WTC11 (cell line): ENCODE measurements around the gene TPSAB1. TPM values are rescaled to one million over a fixed set of nuclear protein-coding genes. Genes with fewer than 3 reads are reported as not detected.

ENCODE experiments used
- ATAC-seq: fragments of 200-7000 bp; cut with Tn5 transposase; 2 replicates; pipeline ENCODE4 v1.10.0; 2021; ENCODE audit warnings: mild to moderate bottlenecking, moderate library complexity
- CTCF ChIA-PET: fragments of 300-600 bp; sonication (Branson Sonifier 250); formaldehyde crosslinking; loops from one replicate; lab custom pipeline; 2021; ENCODE audit warnings: antibody characterized with exemption; lab: Charles Lee
- POLR2A ChIA-PET: fragments of 350-600 bp; sonication (Branson Sonifier 250); formaldehyde crosslinking; loops from one replicate; lab custom pipeline; 2021; ENCODE audit warnings: antibody characterized with exemption; lab: Charles Lee
- DNase-seq: peaks from one replicate; pipeline ENCODE4 v3.0.0; 2021; ENCODE audit warnings: low spot score
- H3K27ac Mint-ChIP-seq: 2 replicates; pipeline ENCODE4 v1.8.0; 2021; ENCODE audit warnings: mixed read lengths
- H3K27me3 Mint-ChIP-seq: 2 replicates; pipeline ENCODE4 v1.8.0; 2021; ENCODE audit warnings: low read depth, mild to moderate bottlenecking, moderate library complexity, mixed read lengths
- H3K36me3 Mint-ChIP-seq: 2 replicates; pipeline ENCODE4 v1.8.0; 2021; ENCODE audit warnings: mixed read lengths
- H3K4me1 Mint-ChIP-seq: 2 replicates; pipeline ENCODE4 v1.8.0; 2022; ENCODE audit warnings: mixed read lengths
- H3K4me3 Mint-ChIP-seq: 2 replicates; pipeline ENCODE4 v1.8.0; 2021; ENCODE audit warnings: mild to moderate bottlenecking, moderate library complexity, mixed read lengths
- H3K9me3 Mint-ChIP-seq: 2 replicates; pipeline ENCODE4 v1.8.0; 2021; ENCODE audit warnings: mixed read lengths
- CREM ChIP-seq: sonication (generic); formaldehyde crosslinking; IDR thresholded peaks from 2 replicates; pipeline ENCODE4 v1.8.1; 2022; ENCODE audit warnings: mild to moderate bottlenecking, missing genetic modification reagents, moderate library complexity
- CTCF ChIP-seq: fragments of 200-600 bp; IDR thresholded peaks from 2 replicates; pipeline ENCODE4 v1.8.0; 2022; ENCODE audit warnings: antibody characterized with exemption
- EMX1 ChIP-seq: fragments of 250-450 bp; sonication (Bioruptor Pico); IDR thresholded peaks from 2 replicates; pipeline ENCODE4 v1.8.0; 2021; ENCODE audit warnings: mild to moderate bottlenecking
- MXD4 ChIP-seq: fragments of 250-450 bp; sonication (Bioruptor Pico); IDR thresholded peaks from 2 replicates; pipeline ENCODE4 v1.8.0; 2021; ENCODE audit warnings: mild to moderate bottlenecking, moderate library complexity, borderline replicate concordance
- NFATC4 ChIP-seq: fragments of 250-450 bp; sonication (Bioruptor Pico); IDR thresholded peaks from 2 replicates; pipeline ENCODE4 v1.9.0; 2021; ENCODE audit warnings: mild to moderate bottlenecking
- RORB ChIP-seq: fragments of 250-450 bp; sonication (Bioruptor Pico); IDR thresholded peaks from 2 replicates; pipeline ENCODE4 v1.9.0; 2021; ENCODE audit warnings: mild to moderate bottlenecking
- SMAD4 ChIP-seq: sonication (generic); formaldehyde crosslinking; IDR thresholded peaks from 2 replicates; pipeline ENCODE4 v1.8.0; 2022; ENCODE audit warnings: mild to moderate bottlenecking, missing genetic modification reagents
- SP1 ChIP-seq: sonication (generic); formaldehyde crosslinking; conservative IDR thresholded peaks from 2 replicates; pipeline ENCODE4 v1.8.1; 2022; ENCODE audit warnings: missing genetic modification reagents
- ZNF121 ChIP-seq: sonication (generic); formaldehyde crosslinking; IDR thresholded peaks from 2 replicates; pipeline ENCODE4 v1.8.0; 2023; ENCODE audit warnings: missing genetic modification reagents
- ZNF138 ChIP-seq: sonication (generic); formaldehyde crosslinking; conservative IDR thresholded peaks from 2 replicates; pipeline ENCODE4 v1.8.1; 2022; ENCODE audit warnings: mild to moderate bottlenecking, moderate library complexity, missing genetic modification reagents
- total RNA-seq: library from RNA; stranded (reverse); gene quantifications from 3 replicates; pipeline ENCODE4 v1.2.3, GENCODE V29; 2021
- TF ChIP-seq, protein P1 (sequence below): sonication (generic); formaldehyde crosslinking; conservative IDR thresholded peaks from 2 replicates; pipeline ENCODE4 v1.8.1; 2023; ENCODE audit warnings: mild to moderate bottlenecking, low read depth, missing genetic modification reagents, moderate library complexity
- TF ChIP-seq, protein P2 (sequence below): sonication (generic); formaldehyde crosslinking; IDR thresholded peaks from 2 replicates; pipeline ENCODE4 v1.8.1; 2022; ENCODE audit warnings: low read depth, missing genetic modification reagents, borderline replicate concordance
- TF ChIP-seq, protein P3 (sequence below): fragments of 250-450 bp; sonication (Bioruptor Pico); IDR thresholded peaks from 2 replicates; pipeline ENCODE4 v1.9.0; 2021; ENCODE audit warnings: mild to moderate bottlenecking

Gene TPSAB1
- total RNA-seq, 1 experiment from 2014 or later, result not detected

GRCh38 chr16:1279945-1280589 is 39.6 kb downstream of the TPSAB1 start (continued):
- TF ChIP-seq, protein P1, sequence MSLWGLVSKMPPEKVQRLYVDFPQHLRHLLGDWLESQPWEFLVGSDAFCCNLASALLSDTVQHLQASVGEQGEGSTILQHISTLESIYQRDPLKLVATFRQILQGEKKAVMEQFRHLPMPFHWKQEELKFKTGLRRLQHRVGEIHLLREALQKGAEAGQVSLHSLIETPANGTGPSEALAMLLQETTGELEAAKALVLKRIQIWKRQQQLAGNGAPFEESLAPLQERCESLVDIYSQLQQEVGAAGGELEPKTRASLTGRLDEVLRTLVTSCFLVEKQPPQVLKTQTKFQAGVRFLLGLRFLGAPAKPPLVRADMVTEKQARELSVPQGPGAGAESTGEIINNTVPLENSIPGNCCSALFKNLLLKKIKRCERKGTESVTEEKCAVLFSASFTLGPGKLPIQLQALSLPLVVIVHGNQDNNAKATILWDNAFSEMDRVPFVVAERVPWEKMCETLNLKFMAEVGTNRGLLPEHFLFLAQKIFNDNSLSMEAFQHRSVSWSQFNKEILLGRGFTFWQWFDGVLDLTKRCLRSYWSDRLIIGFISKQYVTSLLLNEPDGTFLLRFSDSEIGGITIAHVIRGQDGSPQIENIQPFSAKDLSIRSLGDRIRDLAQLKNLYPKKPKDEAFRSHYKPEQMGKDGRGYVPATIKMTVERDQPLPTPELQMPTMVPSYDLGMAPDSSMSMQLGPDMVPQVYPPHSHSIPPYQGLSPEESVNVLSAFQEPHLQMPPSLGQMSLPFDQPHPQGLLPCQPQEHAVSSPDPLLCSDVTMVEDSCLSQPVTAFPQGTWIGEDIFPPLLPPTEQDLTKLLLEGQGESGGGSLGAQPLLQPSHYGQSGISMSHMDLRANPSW (CRISPR knock-in tag), result no peak
- no peak for TF ChIP-seq ZNF138 (CRISPR knock-in tag)
- no peak for TF ChIP-seq CREM

- no peak overlapping the region for H3K27ac Mint-ChIP-seq
- H3K27me3 Mint-ChIP-seq, result peaks cover 8% of the 10 kb centered on the region
- H3K4me3 Mint-ChIP-seq, result no peak overlapping the region
- CTCF ChIA-PET, result interaction anchor here (0.6 to 2.6 kb wide), 6 partner anchors 9 to 1093 kb away, joined by 3 to 6 read pairs (median 5); no protein-coding TSS in a partner anchor
- H3K36me3 Mint-ChIP-seq, result no peaks in the 10 kb centered on the region
- no peak for ATAC-seq
- POLR2A ChIA-PET, result interaction anchor here (0.7 kb wide), 1 partner anchor 20 kb away, joined by 3 read pairs; no protein-coding TSS in a partner anchor
- peaks cover 10% of the 10 kb centered on the region for H3K4me1 Mint-ChIP-seq
- DNase-seq, result no peak
- H3K9me3 Mint-ChIP-seq, result no peaks in the 10 kb centered on the region
- TF ChIP-seq, protein P2, sequence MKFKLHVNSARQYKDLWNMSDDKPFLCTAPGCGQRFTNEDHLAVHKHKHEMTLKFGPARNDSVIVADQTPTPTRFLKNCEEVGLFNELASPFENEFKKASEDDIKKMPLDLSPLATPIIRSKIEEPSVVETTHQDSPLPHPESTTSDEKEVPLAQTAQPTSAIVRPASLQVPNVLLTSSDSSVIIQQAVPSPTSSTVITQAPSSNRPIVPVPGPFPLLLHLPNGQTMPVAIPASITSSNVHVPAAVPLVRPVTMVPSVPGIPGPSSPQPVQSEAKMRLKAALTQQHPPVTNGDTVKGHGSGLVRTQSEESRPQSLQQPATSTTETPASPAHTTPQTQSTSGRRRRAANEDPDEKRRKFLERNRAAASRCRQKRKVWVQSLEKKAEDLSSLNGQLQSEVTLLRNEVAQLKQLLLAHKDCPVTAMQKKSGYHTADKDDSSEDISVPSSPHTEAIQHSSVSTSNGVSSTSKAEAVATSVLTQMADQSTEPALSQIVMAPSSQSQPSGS (CRISPR knock-in tag), result no peak
- TF ChIP-seq SMAD4 (CRISPR knock-in tag) (no peak), SP1 (CRISPR knock-in tag) (no peak), MXD4 (CRISPR knock-in tag) (no peak), CTCF (no peak), NFATC4 (CRISPR knock-in tag) (no peak), EMX1 (CRISPR knock-in tag) (no peak), RORB (no peak)
- TF ChIP-seq, protein P3, sequence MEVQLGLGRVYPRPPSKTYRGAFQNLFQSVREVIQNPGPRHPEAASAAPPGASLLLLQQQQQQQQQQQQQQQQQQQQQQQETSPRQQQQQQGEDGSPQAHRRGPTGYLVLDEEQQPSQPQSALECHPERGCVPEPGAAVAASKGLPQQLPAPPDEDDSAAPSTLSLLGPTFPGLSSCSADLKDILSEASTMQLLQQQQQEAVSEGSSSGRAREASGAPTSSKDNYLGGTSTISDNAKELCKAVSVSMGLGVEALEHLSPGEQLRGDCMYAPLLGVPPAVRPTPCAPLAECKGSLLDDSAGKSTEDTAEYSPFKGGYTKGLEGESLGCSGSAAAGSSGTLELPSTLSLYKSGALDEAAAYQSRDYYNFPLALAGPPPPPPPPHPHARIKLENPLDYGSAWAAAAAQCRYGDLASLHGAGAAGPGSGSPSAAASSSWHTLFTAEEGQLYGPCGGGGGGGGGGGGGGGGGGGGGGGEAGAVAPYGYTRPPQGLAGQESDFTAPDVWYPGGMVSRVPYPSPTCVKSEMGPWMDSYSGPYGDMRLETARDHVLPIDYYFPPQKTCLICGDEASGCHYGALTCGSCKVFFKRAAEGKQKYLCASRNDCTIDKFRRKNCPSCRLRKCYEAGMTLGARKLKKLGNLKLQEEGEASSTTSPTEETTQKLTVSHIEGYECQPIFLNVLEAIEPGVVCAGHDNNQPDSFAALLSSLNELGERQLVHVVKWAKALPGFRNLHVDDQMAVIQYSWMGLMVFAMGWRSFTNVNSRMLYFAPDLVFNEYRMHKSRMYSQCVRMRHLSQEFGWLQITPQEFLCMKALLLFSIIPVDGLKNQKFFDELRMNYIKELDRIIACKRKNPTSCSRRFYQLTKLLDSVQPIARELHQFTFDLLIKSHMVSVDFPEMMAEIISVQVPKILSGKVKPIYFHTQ (CRISPR knock-in tag), result no peak
Observed at GRCh38 chr16:1280783-1281182, 40.3 kb downstream of the TPSAB1 start.

DNA sequence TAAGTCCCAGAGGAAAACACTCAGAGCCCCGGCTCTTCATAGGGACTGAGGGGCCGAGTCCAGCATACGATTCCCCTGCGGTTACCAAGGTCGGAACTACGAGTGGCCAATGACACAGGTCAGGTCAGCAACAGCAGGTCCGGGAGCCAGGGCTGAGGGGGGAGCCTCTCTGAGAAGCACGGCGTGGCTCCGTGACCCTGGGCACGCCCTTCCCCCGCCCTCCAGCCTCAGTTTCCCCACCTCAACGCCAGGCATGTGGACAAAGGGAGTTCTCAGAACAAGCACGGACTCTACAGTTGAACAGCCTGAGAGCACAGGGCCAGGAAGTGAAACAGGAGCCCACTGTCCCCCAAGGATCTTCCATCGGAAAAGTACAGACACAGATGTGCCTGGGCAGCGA is 41.0 kb downstream of the TPSAB1 start:
- H3K27me3 Mint-ChIP-seq, result peaks cover 8% of the 10 kb centered on the region
- no peak for DNase-seq
- no peak overlapping the region for H3K27ac Mint-ChIP-seq
- H3K4me3 Mint-ChIP-seq, result no peak overlapping the region
- no peaks in the 10 kb centered on the region for H3K36me3 Mint-ChIP-seq
- ChIA-PET CTCF (interaction anchor here (1.6 kb wide), 1 partner anchor 8 kb away, joined by 5 read pairs; no protein-coding TSS in a partner anchor), POLR2A (no interaction called here)
- no peak for ATAC-seq
- H3K9me3 Mint-ChIP-seq, result no peaks in the 10 kb centered on the region
- TF ChIP-seq ZNF121 (CRISPR knock-in tag), result no peak
- peaks cover 10% of the 10 kb centered on the region for H3K4me1 Mint-ChIP-seq
